Measurements from ENCODE around the gene CLDN6.

CLDN6 gene

DNA sequence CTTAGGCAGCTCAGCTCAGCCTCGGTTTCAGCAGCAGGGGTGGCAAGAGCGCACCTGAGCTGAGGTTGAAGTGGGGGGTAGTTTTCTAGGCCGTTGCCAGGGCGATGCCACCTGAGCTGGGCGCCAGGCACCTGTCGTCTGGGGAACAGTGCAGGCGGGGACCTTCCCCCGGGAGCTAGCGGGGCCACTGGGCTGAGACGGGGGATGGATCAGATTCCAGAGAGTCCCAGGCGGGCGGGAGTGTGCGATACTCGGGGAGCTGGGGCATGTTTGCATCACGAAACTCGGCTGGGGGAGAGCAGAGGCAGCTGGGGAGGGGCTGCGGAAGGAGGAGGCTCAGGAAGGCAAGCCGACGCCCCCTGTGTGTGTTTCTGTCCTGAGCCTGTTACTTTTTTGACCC, 5.7 kb downstream of the CLDN6 start:
- peak; percentile 98 for DNase-seq

DNA sequence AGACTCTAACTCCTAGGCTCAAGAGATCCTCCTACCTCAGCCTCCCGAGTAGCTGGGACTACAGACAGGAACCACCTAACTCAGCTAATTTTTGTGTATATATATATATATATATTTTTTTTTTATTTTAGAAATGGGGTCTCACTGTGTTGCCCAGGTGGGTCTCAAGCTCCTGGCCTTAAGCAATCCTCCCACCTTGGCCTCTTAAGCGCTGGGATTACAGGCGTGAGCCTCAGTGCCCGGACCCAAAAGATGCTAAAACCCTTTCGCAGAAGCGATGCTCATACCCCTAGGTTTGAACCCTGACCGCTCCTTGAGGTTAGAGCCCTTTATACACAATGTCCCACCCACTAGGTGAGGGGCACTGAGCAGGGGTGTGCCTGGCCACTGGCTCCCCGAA, 7.5 kb downstream of the CLDN6 start:
- DNase-seq, result no peak

DNA sequence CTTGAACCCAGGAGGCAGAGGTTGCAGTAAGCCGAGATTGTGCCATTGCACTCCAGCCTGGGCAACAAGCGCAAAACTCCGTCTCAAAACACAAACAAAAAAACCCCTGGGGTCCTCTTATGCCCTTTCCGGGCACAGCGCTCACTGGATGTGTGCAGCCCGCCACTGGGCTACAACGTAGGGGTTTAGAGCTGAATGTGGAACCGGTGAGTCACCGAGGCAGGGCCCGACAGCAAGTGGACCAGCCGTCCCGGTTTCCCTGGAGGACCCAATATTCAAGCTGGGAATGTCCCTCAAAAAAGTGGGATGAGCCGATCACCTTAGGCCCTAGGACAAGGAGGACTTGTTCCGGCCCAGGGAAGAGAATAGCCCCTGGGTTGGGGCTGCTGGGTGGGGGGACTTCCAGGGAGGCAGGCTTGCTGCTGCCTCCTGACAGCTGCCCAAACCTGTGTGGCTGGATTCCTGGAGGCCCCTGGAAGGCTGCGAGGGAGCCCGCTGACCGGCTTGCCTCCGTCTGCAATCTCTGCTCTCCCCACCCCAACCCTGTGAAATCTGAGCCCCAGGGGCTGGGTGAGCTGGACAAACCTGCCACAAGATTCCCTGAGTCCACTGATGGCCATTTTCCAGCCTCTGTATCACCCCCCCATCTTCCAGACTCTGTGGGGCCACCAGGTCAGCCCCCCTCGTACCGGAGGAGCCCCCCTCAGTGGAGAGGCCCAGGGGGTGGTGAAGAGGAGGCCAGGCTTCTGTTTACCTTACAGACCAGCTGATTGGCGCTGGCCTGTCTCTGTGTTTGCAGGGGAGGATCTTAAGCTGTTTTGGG, 8.2 kb downstream of the CLDN6 start:
- no peak for DNase-seq

DNA sequence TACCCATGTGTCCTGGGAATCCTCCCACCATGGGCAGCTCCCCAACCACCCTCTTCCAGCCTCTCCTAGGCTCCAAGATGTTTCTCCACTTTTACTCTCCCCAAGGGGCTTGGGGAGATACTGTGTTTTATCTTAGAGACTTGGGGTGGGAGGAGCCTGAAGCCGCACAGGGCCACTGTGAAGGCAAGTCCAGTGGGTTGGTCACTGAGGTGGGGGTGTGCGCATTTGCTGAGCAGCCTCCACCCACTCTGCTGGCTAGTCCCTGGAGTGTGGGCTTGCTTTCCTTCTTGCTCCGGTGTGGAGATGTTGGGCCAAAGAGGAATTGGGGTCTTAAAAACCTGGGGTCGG, 9.3 kb downstream of the CLDN6 start:
- DNase-seq, result no peak

DNA sequence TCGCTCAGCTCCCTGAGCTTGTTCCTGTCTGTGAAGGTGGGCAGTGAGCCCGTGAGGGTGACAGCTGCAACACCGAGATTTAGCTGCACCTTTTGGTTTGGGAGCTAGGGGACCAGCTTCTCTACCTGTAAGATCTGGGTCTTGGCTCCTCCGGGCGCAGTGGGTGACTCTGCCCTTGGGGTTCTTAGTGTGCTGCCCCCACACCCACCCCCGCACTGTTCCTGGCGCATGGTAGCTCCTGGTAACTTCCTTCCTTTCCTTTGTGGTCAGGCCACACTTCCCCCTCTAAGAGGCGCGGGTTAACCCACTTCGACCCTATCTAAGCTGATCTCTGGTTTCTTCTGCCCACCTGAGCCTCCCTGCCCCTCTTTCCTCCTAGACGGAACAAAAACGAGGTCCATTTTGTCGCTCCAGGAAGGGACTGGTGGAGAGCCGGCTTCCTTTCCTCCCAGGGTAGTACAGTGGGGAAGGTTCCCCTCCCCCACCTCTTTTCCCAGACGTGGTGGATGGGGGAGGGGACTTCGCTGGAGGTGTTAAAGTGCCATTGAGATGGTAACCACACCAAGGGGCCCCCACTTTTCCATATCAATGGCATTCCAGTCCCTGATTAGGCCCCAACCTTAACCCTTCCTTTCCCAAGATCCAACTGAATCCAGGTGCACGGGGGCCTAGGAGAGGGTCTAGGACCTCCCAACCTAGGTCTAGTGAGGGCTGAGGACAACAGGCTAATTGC, 9.9 kb downstream of the CLDN6 start:
- no peak for DNase-seq

DNA sequence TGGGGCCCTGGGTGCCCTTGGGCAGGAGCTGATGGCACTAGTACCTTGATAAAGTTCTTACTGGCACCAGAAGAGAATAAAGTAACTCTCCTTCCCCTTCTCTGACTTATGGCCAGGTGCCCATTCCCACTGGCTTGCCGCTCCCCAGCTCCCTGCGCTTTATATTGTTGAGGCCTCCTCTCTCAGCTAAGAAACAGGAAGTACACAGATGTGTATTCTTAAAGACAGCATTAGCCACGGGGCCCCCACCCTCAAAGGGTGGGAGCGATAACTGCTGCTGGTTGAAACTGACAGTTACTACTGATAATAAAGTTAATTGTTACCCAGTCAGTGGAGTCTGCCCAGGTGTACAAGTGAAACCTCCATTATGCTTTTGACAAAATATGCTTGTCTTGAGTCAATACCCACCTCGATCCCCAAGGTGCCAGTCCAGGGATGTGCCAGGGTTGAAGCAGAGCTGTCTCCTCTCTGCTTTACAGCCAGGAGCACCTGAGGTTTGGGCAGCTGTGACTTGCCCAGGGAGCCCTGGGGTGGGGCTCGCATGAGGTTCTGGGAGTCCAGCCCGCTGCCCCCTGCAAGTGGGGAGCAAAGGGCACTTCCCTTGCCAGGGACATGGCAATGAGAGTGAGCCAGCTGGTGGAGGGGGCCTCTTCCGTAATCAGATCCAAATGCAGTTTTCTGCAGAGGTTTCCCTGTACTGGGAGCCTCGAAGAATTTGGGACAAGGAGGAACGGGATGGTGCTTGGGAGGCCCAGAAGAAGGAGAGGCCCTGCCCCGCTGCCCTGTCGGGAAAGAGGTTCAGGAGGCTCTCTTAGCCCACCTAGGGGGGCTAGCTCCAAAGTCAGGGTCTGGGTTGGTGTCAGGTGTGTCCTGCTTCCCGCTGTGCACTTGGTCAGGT, 10.7 kb downstream of the CLDN6 start:
- DNase-seq, result no peak

DNA sequence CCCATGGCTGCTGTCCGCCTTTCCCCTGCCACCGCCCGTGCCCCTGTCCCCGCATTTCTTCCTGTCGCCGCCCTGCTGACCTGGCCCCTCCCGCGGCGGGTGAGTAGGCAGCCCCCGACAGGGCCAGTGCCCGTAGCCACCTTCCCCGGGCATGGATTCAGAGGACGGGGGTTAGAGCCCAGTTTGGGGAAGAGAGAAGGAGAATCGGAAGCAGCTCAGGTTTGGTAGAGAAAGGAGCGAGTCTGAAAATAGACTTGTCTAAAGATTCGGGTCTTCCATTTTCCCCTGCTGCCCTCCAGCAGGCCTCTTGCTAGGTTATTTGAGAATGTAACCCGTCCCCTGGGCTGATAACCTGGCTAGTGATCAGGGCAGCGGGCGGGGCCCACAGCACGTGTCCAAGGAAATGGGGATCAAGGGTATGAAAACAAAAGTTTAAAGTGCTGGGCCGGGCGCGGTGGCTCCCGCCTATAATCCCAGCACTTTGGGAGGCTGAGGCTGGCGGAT, 13.2 kb downstream of the CLDN6 start:
- peak; percentile 29 for DNase-seq

DNA sequence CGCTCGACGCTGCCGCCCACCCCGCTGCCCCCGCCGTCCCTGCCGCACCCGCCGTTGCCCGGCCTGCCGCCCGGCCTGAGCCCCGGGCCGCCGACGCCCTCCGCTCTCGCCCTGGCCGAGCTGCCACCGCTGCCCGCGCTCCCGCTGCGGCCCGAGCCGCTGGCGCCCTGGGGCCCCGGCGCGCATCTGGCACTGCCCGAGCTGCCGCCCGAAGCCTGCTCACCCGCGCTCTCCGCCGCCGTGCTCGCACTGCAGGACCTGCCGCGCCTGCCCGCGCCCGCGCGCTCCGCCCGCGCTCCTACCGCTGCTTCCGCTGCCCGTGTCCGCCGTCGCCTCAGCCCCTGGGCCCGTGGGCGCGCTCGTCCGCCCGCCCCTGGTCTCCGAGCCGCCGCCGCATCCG, 13.7 kb downstream of the CLDN6 start:
- DNase-seq, result peak; percentile 19

DNA sequence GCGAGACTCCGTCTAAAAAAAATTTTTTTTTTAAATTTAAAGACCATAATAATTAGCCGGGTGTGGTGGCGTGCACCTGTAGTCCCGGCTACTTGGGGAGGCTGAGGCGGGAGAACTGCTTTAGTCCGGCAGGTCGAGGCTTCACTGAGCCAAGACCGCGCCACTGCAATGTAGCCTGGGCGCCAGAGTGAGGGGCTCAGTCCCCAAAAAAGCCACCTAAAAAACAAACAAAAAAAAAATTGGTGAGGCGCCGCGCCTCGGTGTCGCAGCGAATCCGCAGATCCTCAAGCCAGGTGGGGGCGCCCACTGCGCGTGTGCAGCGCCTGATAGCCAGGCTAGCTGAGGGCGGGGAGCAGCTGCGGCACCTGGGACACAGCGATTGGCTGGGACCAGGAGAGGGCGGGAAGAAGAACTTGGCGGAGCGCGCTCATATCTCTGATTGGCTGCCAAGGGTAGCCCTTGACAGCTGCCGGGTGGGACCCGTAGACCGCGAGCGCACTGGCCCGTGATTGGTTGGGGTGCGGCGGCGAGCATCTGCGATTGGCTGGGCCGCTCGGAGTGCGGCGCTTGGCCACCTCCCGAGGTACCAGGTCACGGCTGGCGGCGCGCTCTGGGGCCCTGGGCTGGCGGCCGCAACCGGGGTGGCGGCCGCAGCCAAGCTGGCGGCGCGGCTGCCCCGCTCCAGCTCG, 14.3 kb downstream of the CLDN6 start:
- DNase-seq, result peak; percentile 98

DNA sequence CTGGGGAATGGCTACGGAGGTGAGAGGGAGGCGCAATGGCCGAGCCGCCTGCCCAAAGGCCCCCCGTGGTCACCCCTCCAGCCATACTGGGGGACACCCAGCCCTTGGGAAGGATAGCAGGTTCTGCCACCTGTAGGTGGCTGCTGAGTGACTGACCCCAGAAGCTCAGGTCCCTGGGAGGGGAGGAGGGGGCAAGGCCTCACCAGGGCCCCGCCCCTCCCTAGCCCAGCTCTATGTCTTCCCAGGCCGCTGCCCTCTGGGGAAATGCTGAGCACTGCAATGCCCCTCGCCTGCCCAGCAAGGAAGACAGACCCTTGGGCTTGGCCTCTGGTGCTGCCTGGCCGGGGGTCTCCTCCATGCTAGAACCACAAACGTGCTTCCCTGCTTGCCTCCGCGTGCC, 16.7 kb downstream of the CLDN6 start:
- no peak for DNase-seq

DNA sequence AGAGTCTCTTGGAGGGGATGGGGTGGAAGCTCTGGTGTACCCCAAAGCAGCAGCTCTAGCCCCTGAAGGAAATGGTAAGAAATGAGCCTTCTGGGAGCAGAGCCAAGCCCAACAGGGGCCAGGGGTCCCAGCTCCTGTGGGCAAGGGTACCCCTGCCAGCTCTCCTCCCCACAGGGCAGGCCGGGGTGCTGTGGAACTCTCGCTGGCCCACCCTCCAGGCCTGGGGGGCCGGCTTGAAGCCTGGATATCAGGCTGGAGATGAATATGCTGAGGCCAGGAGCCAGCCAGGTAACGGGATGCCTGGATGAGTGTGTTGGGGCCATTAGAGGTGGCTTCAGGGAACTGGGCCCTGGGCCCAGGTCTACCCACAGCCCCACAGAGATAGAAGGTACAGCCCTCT, 17.4 kb downstream of the CLDN6 start:
- DNase-seq, result no peak

DNA sequence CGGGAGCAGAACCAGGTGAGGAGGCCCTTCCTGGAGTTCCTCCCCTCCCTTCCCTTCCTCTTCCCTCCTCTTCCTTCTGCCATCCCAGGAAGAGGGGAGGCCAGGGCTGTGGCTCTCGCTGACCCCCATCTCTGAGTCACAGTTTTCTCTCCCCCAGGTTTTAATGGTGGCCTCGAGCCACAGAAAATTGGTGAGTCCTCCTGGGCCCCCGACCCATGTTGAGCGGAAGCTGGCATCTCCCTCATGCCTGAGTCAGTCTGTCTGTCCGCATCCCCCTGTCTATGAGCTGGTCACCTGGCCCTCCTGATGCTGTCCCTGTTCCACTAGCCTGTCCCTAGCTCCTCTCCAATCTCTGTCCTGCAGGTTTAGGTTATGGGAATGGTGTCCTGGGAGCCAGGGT, 18.1 kb downstream of the CLDN6 start:
- no peak for DNase-seq

DNA sequence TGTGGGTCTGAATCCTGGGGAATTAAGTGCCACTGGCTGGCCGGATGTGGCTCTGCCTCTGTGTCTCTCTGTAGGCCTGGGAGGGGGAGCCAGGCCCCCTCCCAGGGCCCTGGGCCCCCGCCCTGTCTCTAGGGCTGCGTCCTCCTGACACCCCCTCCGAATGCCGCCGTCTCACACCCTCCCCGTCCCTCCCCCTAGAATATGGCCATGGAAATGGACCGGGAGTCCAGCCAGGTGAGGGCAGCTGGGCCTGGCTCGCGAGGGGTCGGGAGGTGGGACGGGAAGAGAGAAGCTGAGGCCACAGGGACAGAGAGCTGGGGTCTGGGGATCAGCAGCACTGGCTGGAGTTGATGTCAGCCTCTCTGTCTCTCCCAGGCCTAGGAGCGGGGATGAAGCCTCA, 21.7 kb downstream of the CLDN6 start:
- no peak for DNase-seq

DNA sequence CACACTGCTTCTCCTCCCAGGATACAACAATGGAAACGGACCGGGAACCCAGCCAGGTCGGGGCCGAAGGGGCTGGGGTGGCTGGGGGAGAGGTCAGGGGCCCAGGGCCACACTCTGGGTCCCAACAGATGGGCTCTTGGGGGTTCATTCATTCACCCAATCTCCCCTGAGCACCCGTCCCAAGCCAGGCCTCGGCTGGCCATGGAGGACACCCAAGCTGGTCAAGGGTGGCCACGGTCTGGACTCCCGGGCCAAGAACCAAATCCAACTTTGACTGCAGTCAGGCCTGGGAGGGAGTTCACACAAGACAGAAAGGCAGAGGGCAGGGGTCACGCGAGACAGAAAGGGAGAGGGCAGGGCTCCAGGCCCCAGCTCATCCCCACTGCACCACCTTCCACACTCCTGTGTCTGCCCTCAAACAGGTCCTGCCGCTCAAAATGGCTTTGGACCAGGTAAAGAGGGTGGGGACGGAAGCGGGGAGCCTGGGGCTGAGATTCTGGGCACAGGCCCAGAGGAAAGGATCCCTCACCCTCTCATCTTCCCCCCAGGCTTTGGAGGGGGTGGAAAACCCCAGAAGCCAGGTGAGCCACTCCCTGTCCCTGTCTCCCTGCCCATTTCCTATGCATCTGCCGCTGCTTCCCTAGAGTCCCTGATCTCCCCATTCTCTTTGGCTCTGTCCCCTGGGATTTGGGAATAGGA, 25.5 kb downstream of the CLDN6 start:
- DNase-seq, result no peak

DNA sequence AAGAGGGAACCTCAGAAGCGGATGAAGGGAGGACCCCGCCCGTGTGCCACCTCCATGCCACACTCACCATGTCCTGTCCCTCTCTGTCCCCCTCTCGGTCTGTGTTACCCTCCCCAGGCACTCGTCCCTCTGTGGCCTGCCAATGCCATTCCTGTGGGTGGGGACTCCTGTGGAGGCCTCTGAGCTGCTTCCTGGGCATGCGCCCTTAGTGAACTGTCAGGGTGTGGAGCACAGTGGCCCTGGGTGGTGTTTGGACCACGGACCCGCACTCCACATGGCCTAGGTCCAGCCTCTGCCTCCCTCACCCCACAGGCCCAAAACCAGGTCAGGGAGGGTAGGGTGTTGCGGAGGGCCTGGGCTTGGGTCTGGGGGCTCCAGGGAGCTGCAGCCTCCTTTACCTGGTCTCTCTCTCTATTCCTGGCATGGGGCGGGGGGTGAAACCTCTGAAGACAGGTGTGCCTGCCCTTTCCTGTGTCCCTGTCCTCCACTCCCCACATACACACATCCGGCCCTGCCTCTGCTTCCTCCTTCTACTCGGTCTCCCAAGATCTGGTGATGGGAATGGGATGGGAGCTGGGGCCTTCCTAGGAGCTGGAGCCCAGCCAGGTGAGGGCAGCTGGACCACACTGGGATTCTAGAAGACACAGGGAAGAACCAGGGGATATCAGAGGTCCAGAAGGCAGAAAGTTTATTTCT, 26.3 kb downstream of the CLDN6 start:
- no peak for DNase-seq

DNA sequence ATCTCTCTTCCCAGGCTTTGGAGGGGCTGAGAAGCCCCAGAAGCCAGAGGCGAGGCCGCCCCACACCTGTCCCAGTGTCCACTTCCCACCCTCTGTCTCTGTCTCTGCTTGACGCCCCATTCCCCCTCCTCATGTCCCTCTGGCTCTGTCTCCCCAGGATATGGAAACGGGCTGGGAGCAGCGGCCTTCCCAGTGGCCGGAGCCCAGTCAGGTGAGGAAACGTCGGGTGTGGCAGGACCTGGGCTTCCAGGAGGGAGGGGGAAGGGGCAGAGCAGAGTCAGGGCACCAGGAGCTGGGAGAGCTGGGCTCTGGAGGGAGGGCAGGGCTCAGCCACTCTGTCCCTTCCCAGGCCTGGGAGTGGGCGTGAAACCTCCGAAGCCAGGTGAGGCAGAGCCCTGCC, 27.1 kb downstream of the CLDN6 start:
- no peak for DNase-seq

DNA sequence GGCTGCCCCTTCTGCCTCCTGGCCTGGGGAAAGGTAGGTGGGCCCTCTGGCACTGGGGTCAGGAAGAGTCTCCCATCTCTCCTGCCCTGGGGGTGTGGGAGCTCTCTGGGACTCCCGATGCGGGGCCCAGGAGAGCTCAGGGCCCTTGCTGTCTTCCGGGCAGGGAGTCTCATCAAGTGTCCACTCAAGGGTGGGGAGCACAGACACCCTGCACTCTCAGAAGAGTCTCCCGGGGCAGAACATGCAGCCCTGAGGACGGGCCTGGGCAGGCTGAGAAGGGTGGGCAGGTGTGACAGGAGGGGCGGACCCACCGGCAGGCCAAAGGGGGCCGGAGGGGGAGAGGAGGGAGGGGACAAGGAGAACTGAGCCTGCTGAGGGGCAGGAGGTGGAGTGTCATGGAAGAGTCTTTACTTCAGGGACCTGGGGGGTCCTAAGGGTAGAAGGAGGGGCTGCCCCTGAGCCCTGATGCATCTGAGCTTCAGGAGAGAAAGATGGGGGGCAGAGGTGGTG, 29.3 kb downstream of the CLDN6 start:
- peak; percentile 29 for DNase-seq

DNA sequence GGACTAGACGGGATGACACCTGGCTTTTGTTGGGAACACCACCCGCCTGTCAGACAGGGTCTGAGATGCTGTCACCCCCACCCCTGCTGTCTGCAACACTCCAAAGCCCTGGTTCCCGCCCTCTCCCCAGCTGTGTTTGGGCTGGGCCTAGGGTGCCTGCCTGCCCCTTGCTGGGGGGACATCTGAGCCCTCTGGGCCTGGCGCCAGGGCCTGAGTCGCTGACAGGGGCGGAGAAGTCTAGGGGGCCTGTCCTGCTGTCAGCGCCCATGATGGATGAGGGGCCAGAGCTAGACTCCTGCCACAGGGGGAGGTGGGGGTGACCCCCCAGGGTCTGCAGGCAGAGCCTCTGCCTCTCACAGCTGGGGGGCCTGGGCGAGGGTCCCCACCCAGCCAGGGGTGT, 30.1 kb downstream of the CLDN6 start:
- DNase-seq, result peak; percentile 91

DNA sequence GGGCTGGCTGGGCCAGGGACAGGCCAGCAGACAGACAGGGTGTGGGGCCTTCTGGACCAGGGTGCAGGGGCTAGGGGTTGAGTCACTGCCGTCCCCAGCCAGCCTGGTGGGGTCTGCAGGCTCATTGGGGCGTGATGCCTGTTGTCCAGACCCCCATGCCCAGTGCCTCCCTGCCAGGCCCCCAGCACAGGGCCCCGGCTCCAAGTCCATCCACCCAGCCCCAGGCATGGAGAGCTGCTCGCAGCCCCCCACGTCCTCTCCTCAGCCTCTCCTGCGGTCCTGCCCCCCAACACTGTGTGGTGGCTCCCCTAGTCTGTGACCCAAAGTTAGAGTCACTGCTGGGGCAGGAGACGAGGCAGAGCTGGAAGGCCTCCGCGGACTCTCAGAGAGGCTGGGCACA, 30.7 kb downstream of the CLDN6 start:
- DNase-seq, result no peak

DNA sequence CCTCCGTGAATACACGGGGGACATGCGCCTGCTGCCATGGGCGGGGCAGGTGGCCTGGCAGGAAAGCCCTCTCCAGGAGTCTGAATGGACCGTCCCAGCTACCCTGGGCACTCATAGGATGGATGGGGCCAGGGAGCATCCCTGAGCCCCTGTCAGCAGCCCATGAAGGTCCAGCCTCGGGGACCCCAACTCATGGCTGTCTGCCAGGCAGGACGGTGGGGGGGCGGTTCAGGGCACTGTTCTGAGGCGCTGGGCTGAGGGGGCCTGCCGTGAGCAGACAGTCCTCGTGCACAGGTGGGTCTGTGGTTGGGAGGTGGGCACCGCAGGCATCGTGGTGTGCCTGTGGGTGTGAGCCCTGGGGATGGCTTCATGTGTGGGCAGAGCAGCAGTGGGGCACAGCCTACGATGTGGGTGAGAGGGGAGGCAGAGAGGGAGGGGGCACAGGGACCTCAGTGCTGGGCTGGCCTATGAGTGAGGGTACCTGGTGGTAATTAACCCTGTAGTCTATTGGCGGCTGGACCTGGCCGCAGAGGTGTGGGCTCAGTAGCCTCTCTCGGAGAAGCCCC, 31.3 kb downstream of the CLDN6 start:
- DNase-seq, result no peak

DNA sequence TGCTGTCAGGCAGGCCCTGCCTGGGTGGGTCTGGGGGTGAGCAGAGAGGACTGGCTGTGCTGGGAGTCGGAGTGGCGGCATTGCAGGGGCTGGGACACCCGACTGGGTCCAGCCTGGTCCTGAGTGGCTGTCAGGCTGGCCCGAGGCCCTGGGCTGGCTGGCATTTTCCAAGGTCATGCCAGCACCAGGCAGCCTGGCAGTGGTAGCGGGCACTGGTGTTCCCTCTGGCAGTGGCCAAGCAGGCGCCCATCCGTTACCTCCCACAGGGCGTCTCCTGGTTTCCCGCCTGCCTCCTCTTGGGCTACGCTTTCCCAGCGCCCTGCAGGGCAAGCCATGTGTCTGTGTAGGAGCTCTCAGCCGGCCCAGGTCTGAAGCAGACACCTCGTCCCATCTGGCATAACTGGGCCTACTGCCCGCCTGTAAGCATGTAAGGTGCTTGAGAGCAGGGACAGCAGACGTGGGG, 32.1 kb downstream of the CLDN6 start:
- DNase-seq, result peak; percentile 89

Measured in NCI-H2171 treated with DMSO at 0.1 percent for 48 hours (cell line).